Measurements from ENCODE around the gene SEPTIN12.
"Not testable (repeated sequence)": the region's sequence is repeated elsewhere in the genome, so short reads cannot be mapped to it uniquely, and the experiment has no call there.

Gene SEPTIN12

GRCh38 chr16:4746215-4746614, 41.9 kb downstream of the SEPTIN12 start:
- Histone ChIP-seq H3K27ac (ENCODE audit: low read depth in 2 of 2, low read length in 2 of 2) (no peak overlapping the region), H3K4me1 (ENCODE audit: control insufficient read depth in 2 of 2, insufficient read depth in 2 of 2, low read length in 2 of 2) (peaks cover 6 to 12% of the 10 kb centered on the region in 2 donors), H3K36me3 (ENCODE audit: control insufficient read depth in 2 of 2, insufficient read depth in 2 of 2, low read length in 2 of 2) (peaks cover 4 to 5% of the 10 kb centered on the region in 2 donors), H3K9ac (ENCODE audit: low read depth in 1 of 2, low read length in 2 of 2) (no peak overlapping the region), H3K4me3 (ENCODE audit: low read length in 2 of 2) (no peak overlapping the region), H3K27me3 (ENCODE audit: control insufficient read depth in 2 of 2, insufficient read depth in 2 of 2, low read length in 2 of 2) (no peaks in the 10 kb centered on the region), H3K9me3 (ENCODE audit: control insufficient read depth in 2 of 2, low read length in 2 of 2) (no peaks in the 10 kb centered on the region)

GRCh38 chr16:4745274-4745569, 42.9 kb downstream of the SEPTIN12 start:
- H3K4me3 ChIP-seq (ENCODE audit: low read length in 2 of 2) = no peak overlapping the region
- H3K9me3 ChIP-seq (ENCODE audit: control insufficient read depth in 2 of 2, low read length in 2 of 2) = no peaks in the 10 kb centered on the region
- no peaks in the 10 kb centered on the region for H3K36me3 ChIP-seq (ENCODE audit: control insufficient read depth in 2 of 2, insufficient read depth in 2 of 2, low read length in 2 of 2)
- H3K4me1 ChIP-seq (ENCODE audit: control insufficient read depth in 2 of 2, insufficient read depth in 2 of 2, low read length in 2 of 2) = peaks cover 6 to 12% of the 10 kb centered on the region in 2 donors
- no peak overlapping the region for H3K27ac ChIP-seq (ENCODE audit: low read depth in 2 of 2, low read length in 2 of 2)
- H3K9ac ChIP-seq (ENCODE audit: low read depth in 1 of 2, low read length in 2 of 2) = no peak overlapping the region
- no peaks in the 10 kb centered on the region for H3K27me3 ChIP-seq (ENCODE audit: control insufficient read depth in 2 of 2, insufficient read depth in 2 of 2, low read length in 2 of 2)

GRCh38 chr16:4744555-4745273, 43.4 kb downstream of the SEPTIN12 start:
- H3K9me3 ChIP-seq (ENCODE audit: control insufficient read depth in 2 of 2, low read length in 2 of 2) = no peaks in the 10 kb centered on the region
- no peaks in the 10 kb centered on the region for H3K27me3 ChIP-seq (ENCODE audit: control insufficient read depth in 2 of 2, insufficient read depth in 2 of 2, low read length in 2 of 2)
- H3K9ac ChIP-seq (ENCODE audit: low read depth in 1 of 2, low read length in 2 of 2) = no peak overlapping the region
- no peak overlapping the region for H3K4me3 ChIP-seq (ENCODE audit: low read length in 2 of 2)
- no peaks in the 10 kb centered on the region for H3K36me3 ChIP-seq (ENCODE audit: control insufficient read depth in 2 of 2, insufficient read depth in 2 of 2, low read length in 2 of 2)
- H3K27ac ChIP-seq (ENCODE audit: low read depth in 2 of 2, low read length in 2 of 2) = no peak overlapping the region
- H3K4me1 ChIP-seq (ENCODE audit: control insufficient read depth in 2 of 2, insufficient read depth in 2 of 2, low read length in 2 of 2) = peaks cover 6 to 12% of the 10 kb centered on the region in 2 donors

GRCh38 chr16:4743226-4743878, 44.8 kb downstream of the SEPTIN12 start:
- peak overlapping the region; percentile 34 to 36 for H3K9ac ChIP-seq (ENCODE audit: low read depth in 1 of 2, low read length in 2 of 2)
- no peak overlapping the region for H3K27ac ChIP-seq (ENCODE audit: low read depth in 2 of 2, low read length in 2 of 2)
- H3K9me3 ChIP-seq (ENCODE audit: control insufficient read depth in 2 of 2, low read length in 2 of 2) = no peaks in the 10 kb centered on the region
- H3K27me3 ChIP-seq (ENCODE audit: control insufficient read depth in 2 of 2, insufficient read depth in 2 of 2, low read length in 2 of 2) = no peaks in the 10 kb centered on the region
- H3K4me3 ChIP-seq (ENCODE audit: low read length in 2 of 2) = peak overlapping the region; percentile 58 to 64
- no peaks in the 10 kb centered on the region for H3K36me3 ChIP-seq (ENCODE audit: control insufficient read depth in 2 of 2, insufficient read depth in 2 of 2, low read length in 2 of 2)
- peaks cover 6 to 12% of the 10 kb centered on the region in 2 donors for H3K4me1 ChIP-seq (ENCODE audit: control insufficient read depth in 2 of 2, insufficient read depth in 2 of 2, low read length in 2 of 2)

- not testable (repeated sequence) for H3K9me3 ChIP-seq (ENCODE audit: control insufficient read depth in 2 of 2, low read length in 2 of 2); H3K27me3 ChIP-seq (ENCODE audit: control insufficient read depth in 2 of 2, insufficient read depth in 2 of 2, low read length in 2 of 2); H3K4me3 ChIP-seq (ENCODE audit: low read length in 2 of 2); H3K27ac ChIP-seq (ENCODE audit: low read depth in 2 of 2, low read length in 2 of 2); H3K36me3 ChIP-seq (ENCODE audit: control insufficient read depth in 2 of 2, insufficient read depth in 2 of 2, low read length in 2 of 2); H3K9ac ChIP-seq (ENCODE audit: low read depth in 1 of 2, low read length in 2 of 2)
- peaks cover 9 to 12% of the 10 kb centered on the region in 2 donors for H3K4me1 ChIP-seq (ENCODE audit: control insufficient read depth in 2 of 2, insufficient read depth in 2 of 2, low read length in 2 of 2)
Observed at GRCh38 chr16:4738370-4738769, 49.8 kb downstream of the SEPTIN12 start.

GRCh38 chr16:4737545-4737944, 50.6 kb downstream of the SEPTIN12 start:
- H3K27me3 ChIP-seq (ENCODE audit: control insufficient read depth in 2 of 2, insufficient read depth in 2 of 2, low read length in 2 of 2) = no peaks in the 10 kb centered on the region
- H3K4me1 ChIP-seq (ENCODE audit: control insufficient read depth in 2 of 2, insufficient read depth in 2 of 2, low read length in 2 of 2) = peaks cover 6 to 9% of the 10 kb centered on the region in 2 donors
- no peaks in the 10 kb centered on the region for H3K9me3 ChIP-seq (ENCODE audit: control insufficient read depth in 2 of 2, low read length in 2 of 2)
- H3K27ac ChIP-seq (ENCODE audit: low read depth in 2 of 2, low read length in 2 of 2) = no peak overlapping the region
- no peak overlapping the region for H3K9ac ChIP-seq (ENCODE audit: low read depth in 1 of 2, low read length in 2 of 2)
- H3K36me3 ChIP-seq (ENCODE audit: control insufficient read depth in 2 of 2, insufficient read depth in 2 of 2, low read length in 2 of 2) = no peaks in the 10 kb centered on the region
- no peak overlapping the region for H3K4me3 ChIP-seq (ENCODE audit: low read length in 2 of 2)

- Histone ChIP-seq H3K4me3 (ENCODE audit: low read length in 2 of 2) (no peak overlapping the region), H3K9me3 (ENCODE audit: control insufficient read depth in 2 of 2, low read length in 2 of 2) (no peaks in the 10 kb centered on the region), H3K27ac (ENCODE audit: low read depth in 2 of 2, low read length in 2 of 2) (no peak overlapping the region), H3K27me3 (ENCODE audit: control insufficient read depth in 2 of 2, insufficient read depth in 2 of 2, low read length in 2 of 2) (no peaks in the 10 kb centered on the region), H3K9ac (ENCODE audit: low read depth in 1 of 2, low read length in 2 of 2) (no peak overlapping the region), H3K36me3 (ENCODE audit: control insufficient read depth in 2 of 2, insufficient read depth in 2 of 2, low read length in 2 of 2) (peaks cover 0 to 3% of the 10 kb centered on the region in 2 donors), H3K4me1 (ENCODE audit: control insufficient read depth in 2 of 2, insufficient read depth in 2 of 2, low read length in 2 of 2) (peaks cover 6 to 9% of the 10 kb centered on the region in 2 donors)
Observed at GRCh38 chr16:4736546-4736945, 51.6 kb downstream of the SEPTIN12 start.

- Histone ChIP-seq H3K9ac (ENCODE audit: low read depth in 1 of 2, low read length in 2 of 2) (peak overlapping the region; percentile 34 to 60), H3K4me3 (ENCODE audit: low read length in 2 of 2) (peak overlapping the region; percentile 81 to 88), H3K27ac (ENCODE audit: low read depth in 2 of 2, low read length in 2 of 2) (peak overlapping the region; percentile 81 to 83), H3K27me3 (ENCODE audit: control insufficient read depth in 2 of 2, insufficient read depth in 2 of 2, low read length in 2 of 2) (no peaks in the 10 kb centered on the region), H3K36me3 (ENCODE audit: control insufficient read depth in 2 of 2, insufficient read depth in 2 of 2, low read length in 2 of 2) (peaks cover 4 to 12% of the 10 kb centered on the region in 2 donors), H3K4me1 (ENCODE audit: control insufficient read depth in 2 of 2, insufficient read depth in 2 of 2, low read length in 2 of 2) (peaks cover 6 to 9% of the 10 kb centered on the region in 2 donors), H3K9me3 (ENCODE audit: control insufficient read depth in 2 of 2, low read length in 2 of 2) (no peaks in the 10 kb centered on the region)
Observed at GRCh38 chr16:4734730-4735535, 53.2 kb downstream of the SEPTIN12 start.

- Histone ChIP-seq H3K27ac (ENCODE audit: low read depth in 2 of 2, low read length in 2 of 2) (peak within 1 kb of the TSS; percentile 81 to 83), H3K9ac (ENCODE audit: low read depth in 1 of 2, low read length in 2 of 2) (peak within 1 kb of the TSS; percentile 61 to 64), H3K9me3 (ENCODE audit: control insufficient read depth in 2 of 2, low read length in 2 of 2) (no peaks in the 10 kb centered on the region), H3K27me3 (ENCODE audit: control insufficient read depth in 2 of 2, insufficient read depth in 2 of 2, low read length in 2 of 2) (no peaks in the 10 kb centered on the region), H3K4me1 (ENCODE audit: control insufficient read depth in 2 of 2, insufficient read depth in 2 of 2, low read length in 2 of 2) (peaks cover 6 to 9% of the 10 kb centered on the region in 2 donors), H3K36me3 (ENCODE audit: control insufficient read depth in 2 of 2, insufficient read depth in 2 of 2, low read length in 2 of 2) (peaks cover 8 to 17% of the 10 kb centered on the region in 2 donors), H3K4me3 (ENCODE audit: low read length in 2 of 2) (peak within 1 kb of the TSS; percentile 81 to 88)
Observed at GRCh38 chr16:4734063-4734729, 53.9 kb downstream of the SEPTIN12 start, which contains the start of the genes ANKS3 and DNAAF8. Gene ANKS3 (minus strand): TSS chr16:4734271. CDS start chr16:4730149, 4,122 bp downstream. Gene DNAAF8 (plus strand): TSS chr16:4734537. CDS start chr16:4736515, 1,978 bp downstream.
